LNCAP (cell line): ENCODE results near the gene COMP.

Experiments used
- CTCF ChIP-seq: fragments of 450-650 bp; IDR thresholded peaks from 2 replicates; pipeline ENCODE4 v1.5.1; 2017; ENCODE audit warnings: mild to moderate bottlenecking

The COMP gene

GRCh38 chr19:18762125-18763023, 28.7 kb downstream of the COMP start:
- TF ChIP-seq CTCF = no peak

GRCh38 chr19:18761531-18762110, 29.5 kb downstream of the COMP start:
- TF ChIP-seq CTCF = no peak

GRCh38 chr19:18760440-18761383, 30.4 kb downstream of the COMP start:
- TF ChIP-seq CTCF = no peak

- no peak for TF ChIP-seq CTCF
Observed at GRCh38 chr19:18759995-18760426, 31.1 kb downstream of the COMP start.

DNA sequence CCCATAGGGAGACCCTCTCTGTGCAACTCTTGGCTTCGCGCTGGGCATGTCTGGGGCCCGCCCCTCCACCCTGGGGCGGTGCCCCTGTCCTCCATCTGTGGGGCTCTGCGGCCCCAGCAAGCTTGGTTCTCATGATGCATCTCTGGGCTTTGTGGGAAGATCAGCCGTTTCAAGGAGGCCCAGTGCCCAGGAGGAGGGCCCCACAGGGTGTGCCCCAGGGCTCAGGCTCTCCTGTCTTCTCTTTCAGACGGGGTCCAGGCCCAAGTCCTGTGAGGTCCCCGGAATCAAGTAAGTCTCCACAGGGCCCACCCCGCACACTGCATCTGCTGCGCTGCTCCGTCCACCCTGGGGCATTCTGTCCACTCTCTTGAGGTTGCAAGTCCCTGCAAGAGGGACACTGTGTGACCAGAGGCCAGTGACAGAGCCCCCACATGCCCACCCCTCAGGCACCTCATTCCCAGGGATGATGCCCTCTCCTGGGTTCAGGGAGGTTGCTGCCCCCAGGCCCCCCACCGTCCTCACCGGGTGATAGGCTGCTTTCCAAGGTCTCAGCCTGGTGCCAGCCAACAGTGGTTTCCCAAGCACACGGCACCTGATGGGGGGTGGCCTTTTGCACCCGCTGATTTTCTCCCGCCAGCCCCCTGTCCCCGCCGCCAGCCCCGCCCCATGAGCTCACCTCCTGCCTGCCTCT, 31.7 kb downstream of the COMP start:
- TF ChIP-seq CTCF = no peak

DNA sequence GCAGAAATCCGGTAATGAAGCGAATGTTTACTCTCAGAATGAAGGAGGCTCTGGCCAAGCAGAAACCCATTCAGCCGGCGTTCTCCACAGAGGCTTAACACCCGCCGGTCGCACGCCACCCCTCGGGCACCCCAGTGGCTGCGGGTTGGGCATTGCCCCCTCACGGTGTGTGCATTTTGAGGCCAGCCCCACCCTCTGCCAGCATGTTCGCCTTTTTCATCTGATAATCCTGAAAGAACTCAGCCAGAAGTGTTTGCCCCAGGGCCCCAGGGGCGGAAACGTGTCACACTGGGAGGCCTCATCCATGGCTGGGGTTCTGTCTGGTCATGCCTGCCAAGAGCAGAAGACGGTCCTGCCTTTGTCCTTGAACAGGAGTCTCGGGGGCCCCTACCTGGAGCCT, 34.2 kb downstream of the COMP start:
- TF ChIP-seq CTCF = no peak

DNA sequence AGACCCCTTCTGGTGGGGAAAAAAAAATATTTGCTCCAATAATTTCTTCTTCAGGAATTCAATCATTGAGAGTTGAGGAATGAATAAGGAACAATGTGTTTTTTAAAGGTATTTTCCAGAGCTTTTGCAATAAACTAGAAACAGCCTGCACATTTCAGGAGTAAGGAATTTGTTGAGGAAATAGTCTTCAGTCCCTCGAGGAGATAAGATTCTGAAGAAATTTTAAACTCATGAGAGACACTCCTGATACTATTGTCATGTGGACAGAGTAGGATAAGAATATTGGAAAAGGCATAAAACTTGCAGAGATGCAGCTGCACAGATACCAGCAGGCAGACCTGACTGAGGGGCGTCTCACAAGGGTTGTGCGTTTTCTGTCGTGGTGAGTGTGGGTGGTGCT, 36.6 kb downstream of the COMP start:
- TF ChIP-seq CTCF = no peak
